GM10266 (cell line): Measurements from ENCODE around the gene ATP5ME.
A peak's percentile ranks its signal among the peaks of the same experiment; 100 is the strongest.

Experiments used
- DNase-seq: peaks from one replicate; pipeline ENCODE4 v3.0.0; 2012; ENCODE audit errors: extremely low spot score
- TF ChIP-seq, protein P1 (sequence below): IDR thresholded peaks from 2 replicates; pipeline ENCODE4 v1.5.1; 2012; ENCODE audit warnings: mild to moderate bottlenecking, low read depth; ENCODE audit not compliant: control insufficient read depth, insufficient read depth; ENCODE audit errors: missing control alignments

The ATP5ME gene

DNA sequence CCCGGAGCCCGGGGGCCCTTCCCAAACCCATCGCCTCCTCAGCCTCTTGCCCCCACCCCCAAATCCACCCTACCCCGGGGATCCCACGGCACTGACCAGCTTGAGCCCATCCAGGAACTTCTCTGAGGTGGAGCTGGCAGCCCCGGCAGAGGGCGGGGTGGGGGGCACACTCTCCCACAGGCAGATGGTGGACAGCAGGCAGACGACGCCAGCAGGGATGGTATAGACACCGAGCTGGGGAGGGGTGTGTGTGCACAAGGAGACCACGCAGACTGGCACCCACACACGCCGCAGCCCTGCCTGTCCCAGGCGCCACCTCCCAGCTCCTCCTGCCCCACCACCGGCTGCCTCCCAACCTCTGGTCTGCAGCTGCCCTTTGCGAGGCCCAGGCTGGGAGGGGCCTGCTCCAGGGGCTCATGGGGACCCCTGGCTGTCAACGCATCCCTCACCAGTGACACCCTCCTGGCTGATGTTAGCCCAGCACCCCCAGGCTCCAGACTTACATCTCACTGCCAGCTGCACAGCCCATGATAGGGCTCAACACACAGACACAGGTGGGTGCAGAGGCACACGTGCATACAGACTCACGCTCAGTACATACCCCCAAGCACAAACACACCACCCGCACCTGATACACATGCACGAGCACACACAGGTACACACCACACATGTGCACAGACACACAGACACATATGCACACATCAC, 10.7 kb upstream of the ATP5ME start:
- TF ChIP-seq, protein P1, sequence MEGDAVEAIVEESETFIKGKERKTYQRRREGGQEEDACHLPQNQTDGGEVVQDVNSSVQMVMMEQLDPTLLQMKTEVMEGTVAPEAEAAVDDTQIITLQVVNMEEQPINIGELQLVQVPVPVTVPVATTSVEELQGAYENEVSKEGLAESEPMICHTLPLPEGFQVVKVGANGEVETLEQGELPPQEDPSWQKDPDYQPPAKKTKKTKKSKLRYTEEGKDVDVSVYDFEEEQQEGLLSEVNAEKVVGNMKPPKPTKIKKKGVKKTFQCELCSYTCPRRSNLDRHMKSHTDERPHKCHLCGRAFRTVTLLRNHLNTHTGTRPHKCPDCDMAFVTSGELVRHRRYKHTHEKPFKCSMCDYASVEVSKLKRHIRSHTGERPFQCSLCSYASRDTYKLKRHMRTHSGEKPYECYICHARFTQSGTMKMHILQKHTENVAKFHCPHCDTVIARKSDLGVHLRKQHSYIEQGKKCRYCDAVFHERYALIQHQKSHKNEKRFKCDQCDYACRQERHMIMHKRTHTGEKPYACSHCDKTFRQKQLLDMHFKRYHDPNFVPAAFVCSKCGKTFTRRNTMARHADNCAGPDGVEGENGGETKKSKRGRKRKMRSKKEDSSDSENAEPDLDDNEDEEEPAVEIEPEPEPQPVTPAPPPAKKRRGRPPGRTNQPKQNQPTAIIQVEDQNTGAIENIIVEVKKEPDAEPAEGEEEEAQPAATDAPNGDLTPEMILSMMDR, result no peak
- no peak for DNase-seq

DNA sequence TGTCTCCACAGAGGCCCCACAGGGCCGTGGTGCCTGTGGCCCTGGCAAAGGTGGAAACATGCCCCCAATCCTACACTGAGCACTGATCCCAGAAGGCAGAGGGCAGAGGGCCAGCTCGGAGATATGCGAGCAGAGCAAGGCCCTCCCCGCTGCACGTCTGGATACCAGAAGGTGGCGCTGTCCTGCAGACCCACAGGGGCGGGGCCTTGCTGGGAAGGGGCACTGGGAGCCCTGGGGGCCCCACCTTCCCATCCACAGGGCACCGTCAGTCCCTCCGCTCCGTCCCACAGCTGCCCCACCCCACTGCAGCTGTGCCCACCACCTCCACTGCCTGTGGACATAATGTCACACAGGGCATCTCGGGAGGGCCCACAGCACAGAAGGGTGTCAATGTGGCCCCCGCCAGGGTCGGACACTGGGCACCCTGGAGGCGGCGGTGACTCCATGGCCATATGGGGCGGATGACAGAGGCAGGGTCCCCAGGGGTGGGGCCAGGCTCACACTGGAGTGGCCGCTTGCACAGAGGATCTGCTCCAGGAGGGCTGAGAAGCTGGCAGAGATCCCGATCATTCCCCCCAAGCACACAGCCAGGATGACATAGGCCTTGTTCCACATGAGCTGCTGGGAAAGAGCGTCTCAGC, 10.0 kb upstream of the ATP5ME start:
- peak; percentile 75 for DNase-seq
- TF ChIP-seq, protein P1, result peak; percentile 65

DNA sequence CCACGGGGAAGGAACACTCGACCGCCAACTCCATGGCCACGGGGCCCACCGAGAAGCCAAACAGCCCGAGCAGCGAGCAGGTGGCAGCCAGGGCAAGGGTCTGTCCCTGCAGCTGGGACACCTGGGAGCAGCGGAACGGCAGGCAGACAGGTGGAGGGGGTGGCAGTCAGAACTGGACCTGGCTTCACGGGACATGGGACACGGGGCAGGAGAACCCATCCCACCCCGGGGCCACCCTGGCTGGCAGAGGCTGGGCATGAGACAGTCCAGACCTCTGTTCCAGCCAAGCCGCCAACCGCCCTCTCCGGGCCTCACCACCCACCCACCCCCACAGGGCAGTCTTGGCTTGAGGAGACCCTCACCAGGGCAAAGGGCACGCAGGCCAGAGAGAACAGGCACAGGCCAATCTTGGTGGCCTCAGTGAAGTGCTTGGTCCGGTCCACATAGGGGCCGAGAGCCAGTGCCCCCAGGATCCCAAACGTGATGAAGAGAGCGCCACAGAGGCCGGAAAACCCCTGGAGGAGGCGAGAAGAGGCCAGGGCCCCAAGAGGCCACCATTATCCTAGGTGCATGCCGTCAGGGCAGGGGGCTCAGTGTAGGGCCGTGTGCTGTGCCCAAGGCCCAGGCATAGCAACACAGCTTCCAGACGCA, 9.3 kb upstream of the ATP5ME start:
- TF ChIP-seq, protein P1, result no peak
- no peak for DNase-seq

DNA sequence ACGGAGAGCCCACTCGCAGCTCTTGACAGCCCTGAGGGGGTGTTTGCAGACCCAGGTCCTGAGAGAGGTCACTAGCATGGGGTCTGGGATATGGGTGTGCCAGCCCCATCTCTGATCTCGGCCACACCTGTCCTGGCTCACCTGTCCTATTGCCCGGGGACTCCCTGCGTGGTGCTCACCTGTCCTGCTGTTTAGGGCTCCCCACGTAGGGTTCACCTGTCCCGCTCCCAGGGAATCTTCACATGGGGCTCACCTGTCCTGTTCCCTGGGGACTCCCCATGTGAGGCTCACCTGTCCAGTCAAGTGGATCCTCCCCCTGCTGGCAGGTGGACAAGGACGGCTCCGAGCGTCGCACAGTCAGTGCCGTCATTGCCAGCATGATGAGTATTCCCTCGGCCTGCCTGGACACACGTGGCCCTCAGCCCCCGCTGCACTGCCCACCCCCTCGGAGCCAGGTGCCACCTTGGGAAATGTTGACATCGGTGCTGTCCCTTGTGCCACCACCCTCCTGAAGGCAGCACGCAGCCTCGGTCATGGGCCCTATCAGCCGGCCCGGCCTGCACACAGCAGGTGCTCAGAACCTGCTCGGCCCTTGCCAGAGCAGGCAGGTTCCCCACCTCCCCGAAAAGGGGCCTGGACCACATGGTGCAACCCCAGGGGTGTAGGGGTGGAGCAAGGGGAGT, 8.6 kb upstream of the ATP5ME start:
- TF ChIP-seq, protein P1, result no peak
- DNase-seq, result no peak

DNA sequence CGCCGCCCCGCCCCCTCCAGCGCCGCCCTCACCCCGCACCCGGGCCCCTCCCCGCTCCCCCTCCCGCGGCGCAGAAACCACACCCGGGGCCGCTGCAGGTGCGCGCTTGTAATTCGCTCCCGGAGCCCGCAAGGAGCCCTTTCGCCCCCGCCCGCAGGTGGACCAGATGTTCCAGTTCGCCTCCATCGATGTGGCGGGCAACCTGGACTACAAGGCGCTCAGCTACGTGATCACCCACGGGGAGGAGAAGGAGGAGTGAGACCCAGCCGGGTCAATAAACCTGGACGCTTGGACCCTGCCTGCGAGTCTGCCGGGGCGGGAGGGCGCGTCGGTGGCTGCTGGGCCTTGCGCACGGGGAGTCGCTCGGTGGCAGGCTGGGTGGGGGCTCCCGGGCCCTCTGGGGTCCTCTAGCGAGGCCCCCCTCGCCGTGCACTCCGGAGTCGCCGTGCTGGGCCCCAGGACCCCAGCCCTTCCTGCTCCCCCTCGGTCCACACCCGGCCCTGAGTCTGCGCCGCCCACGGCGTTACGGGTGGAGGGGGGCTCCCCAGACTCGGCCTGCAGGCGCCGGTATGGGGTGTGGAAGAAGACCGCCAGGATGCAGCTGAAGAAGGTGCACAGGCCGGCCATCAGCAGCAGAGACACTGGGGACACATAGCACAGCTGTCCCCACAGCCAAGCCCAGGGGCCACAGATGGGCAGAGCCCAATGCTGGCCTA, 7.8 kb upstream of the ATP5ME start:
- TF ChIP-seq, protein P1, result no peak
- no peak for DNase-seq

DNA sequence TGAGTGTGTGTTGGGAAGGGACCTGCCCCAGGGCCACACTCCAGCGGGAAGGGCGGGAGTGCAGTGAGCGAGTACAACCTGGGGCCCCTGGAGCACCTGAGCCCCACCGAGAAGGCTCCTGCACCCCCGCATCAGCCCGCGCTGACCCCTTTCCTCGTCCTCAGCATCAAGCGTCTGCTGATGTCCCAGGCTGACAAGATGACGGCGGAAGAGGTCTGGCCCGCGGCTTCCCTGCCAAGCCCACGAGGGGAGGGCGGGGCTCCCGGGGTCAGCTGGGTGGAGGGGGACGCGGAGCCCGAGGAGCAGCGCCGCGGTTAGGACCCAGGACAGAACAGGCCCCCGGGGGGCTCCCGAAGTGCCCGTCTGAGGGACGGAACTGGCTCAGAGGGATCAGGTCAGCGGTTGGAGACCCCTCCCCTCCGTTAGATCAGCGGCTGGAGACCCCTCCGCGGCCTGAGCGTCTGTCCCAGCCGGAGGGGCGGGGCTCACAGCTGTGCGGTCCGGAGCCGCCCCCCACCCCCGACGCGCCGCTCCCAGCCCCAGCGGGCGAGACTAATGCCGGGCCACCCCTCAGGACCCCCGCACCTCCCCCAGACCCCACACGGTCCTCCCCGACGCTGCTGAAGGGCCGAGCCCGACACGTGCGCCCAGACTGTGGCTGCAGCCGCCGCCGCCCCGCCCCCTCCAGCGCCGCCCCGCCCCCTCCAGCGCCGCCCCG, 7.0 kb upstream of the ATP5ME start:
- TF ChIP-seq, protein P1, result no peak
- DNase-seq, result peak; percentile 87
